IPS DF 19.7 (cell line): Measurements from ENCODE around the gene DPP8.
"Not testable (repeated sequence)": the region's sequence is repeated elsewhere in the genome, so short reads cannot be mapped to it uniquely, and the experiment has no call there.

Experiments used
- DNase-seq: peaks from one replicate; pipeline ENCODE4 v3.0.0-alpha.2; 2013; ENCODE audit warnings: low read depth, low spot score

The DPP8 gene

GRCh38 chr15:65404186-65404872, 113.2 kb downstream of the DPP8 start:
- no peak for DNase-seq

- DNase-seq: no peak
Observed at GRCh38 chr15:65402961-65403360, 114.5 kb downstream of the DPP8 start.

- DNase-seq: no peak
Observed at GRCh38 chr15:65401611-65402240, 115.8 kb downstream of the DPP8 start.

- DNase-seq: peak; percentile 85
Observed at GRCh38 chr15:65400760-65401610, 116.5 kb downstream of the DPP8 start.

GRCh38 chr15:65399997-65400396, 117.5 kb downstream of the DPP8 start:
- DNase-seq: no peak

GRCh38 chr15:65399001-65399706, 118.3 kb downstream of the DPP8 start:
- DNase-seq: no peak

DNA sequence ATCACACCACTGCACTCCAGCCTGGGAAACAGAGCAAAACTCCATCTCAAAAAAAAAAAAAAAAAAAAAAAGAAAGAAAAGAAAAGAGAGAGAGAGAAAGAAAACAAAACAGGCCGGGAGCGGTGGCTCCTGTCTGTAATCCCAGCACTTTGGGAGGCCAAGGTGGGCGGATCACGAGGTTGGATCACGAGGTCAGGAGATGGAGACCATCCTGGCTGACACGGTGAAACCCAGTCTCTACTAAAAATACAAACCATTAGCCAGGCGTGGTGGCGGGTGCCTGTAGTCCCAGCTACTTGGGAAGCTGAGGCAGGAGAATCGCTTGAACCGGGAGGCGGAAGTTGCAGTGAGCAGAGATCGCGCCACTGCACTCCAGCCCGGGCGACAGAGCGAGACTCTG, 119.0 kb downstream of the DPP8 start:
- DNase-seq: not testable (repeated sequence)

GRCh38 chr15:65396965-65397317, 120.5 kb downstream of the DPP8 start:
- no peak for DNase-seq

GRCh38 chr15:65396283-65396964, 121.1 kb downstream of the DPP8 start:
- DNase-seq: no peak

DNA sequence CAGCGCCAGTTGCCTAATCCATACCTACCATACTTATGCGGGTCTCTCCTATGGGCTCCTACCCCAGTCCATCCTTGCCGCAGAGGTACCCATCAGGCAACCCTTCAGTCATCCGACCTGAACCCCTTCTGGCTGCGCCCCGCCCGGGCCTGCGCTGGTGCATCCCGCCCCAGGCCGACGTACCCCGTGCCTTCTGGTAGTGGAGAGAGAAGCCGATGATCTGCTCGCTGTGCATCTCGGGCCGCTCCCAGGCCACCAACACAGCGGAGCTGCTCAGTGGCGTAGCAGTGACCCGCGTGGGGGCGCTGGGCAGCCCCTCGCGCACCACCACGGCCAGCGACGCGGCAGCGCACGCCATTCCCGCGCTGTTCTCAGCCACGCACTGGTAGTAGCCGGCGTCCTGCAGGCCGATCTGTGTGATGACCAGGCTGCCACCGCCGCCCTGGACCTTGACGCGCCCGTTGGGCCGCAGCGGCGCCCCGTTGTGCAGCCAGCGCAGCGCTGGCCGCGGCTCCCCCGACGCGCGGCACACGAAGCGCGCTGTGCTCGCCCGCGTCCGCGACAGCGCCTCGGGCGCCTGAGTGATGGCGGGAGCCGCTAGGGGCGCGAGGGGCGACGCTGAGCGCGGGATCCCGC, 121.8 kb downstream of the DPP8 start:
- no peak for DNase-seq

GRCh38 chr15:65394936-65395335, 122.6 kb downstream of the DPP8 start:
- DNase-seq: no peak

DNA sequence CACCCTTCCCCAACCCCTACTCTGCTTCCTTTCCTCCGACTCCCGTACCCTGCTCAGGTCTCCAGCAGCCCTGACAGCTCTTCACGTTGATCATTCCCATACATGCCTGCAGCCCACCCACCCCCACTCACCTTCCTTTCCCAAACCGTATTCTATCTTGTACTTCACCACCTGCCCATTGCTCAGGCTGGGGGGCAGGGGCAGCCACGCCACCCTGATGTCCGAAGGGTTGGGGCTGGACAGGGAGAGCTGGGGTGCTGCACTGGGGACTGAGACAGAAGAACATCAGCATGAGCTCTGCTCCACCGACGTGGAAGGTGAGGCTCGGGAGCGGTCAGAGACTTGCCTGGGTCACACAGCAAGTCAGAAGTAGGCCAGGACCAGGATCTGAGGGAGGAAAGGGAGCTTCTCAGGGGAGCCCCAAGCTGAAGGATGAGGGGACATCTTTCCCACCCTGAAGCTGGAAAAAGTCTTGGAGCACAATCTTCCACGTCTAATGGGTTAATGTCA, 123.2 kb downstream of the DPP8 start:
- DNase-seq: no peak

- DNase-seq: no peak
Observed at GRCh38 chr15:65393557-65393956, 123.9 kb downstream of the DPP8 start.

- no peak for DNase-seq
Observed at GRCh38 chr15:65393091-65393490, 124.4 kb downstream of the DPP8 start.
